HG03066 (cell line): ENCODE measurements around the gene CASP9.
"Not testable (repeated sequence)": the region's sequence is repeated elsewhere in the genome, so short reads cannot be mapped to it uniquely, and the experiment has no call there.

Experiments used
- ATAC-seq: cut with Tn5 transposase; IDR thresholded peaks from one replicate; pipeline ENCODE4 v1.9.1; 2021; ENCODE audit warnings: low read depth; ENCODE audit not compliant: unreplicated experiment

Gene CASP9

DNA sequence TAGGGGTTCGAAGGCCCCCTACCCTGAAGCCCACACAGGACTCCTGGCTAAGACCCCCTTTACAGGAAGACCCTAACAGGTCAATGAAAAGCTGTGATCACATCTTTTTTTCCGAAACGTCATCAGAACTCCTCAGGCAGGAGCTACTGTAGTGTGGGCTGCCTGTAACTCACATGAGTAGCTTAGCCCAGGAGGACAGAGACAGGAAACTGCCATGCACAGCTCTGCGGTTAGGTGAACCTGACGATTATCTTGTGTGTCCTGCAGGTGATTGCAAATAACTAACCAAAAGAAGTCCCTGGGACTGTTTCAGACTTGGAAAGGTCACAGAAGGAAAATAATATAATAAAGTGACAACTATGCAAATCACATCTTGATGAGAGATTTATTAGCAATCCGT lies 52.3 kb downstream of the CASP9 start:
- not testable (repeated sequence) for ATAC-seq

DNA sequence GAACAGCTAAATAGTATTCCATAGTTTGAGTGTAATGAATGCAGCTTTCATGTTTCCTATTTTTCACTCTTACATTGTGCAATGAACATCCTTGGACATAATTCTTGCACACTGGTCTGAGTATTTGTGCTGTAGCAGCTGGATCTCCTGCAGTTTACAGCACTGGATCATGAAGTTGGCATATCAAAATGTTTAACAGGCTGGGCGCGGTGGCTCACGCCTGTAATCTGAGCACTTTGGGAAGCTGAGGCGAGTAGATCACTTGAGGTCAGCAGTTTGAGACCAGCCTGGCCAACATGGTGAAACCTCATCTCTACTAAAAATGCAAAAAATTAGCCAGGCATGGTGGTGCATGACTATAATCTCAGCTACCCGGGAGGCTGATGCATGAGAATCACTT lies 52.9 kb downstream of the CASP9 start:
- not testable (repeated sequence) for ATAC-seq

DNA sequence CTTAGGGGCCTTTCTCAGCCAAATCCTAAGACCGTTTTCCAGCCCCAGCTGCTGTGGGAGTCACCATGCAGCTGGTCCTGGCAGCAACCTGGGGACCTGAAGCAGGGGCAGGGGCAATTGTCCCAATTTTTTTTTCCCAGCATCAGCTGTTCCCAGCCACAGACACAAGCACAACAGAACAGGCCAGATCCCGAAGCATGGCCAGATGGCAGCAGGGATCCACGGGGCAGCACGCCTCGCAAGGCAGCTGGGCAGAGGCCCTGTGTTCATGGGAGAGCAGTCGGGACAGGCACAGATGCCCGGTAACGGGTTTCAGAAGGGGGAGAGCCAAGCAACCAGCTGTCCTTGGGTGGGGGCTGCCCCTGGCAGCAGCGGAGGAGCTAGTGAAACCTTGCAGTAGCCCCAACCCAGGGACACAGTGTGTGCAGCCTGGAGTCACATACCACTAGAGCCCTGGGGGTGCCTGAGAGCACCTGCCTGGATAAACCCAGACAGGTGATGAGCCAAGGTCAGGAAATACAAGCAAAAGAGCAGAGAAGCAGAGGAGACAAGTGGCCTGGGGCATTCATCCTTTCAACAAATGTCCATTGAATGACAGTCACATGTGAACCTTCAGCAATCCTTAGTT lies 54.1 kb downstream of the CASP9 start:
- ATAC-seq = not testable (repeated sequence)

DNA sequence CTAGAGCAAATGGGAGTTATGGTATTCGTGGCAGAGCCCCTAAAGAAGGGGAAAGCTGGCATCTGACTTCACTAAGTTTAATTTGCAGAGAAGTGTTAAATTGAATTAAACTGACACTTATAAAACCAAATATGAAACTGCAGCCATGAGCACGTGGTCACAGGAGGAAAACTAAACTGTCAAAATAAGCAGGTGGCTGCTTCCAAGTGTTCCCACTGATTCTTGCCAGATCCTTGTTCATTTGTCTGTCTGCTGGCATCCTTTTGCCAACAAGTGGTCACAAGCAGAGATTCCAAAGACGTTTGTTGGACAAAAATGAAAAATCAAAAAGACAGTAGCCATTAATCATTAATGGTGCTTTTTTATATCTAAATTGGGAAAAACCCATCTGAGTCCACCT lies 54.7 kb downstream of the CASP9 start:
- no peak for ATAC-seq

DNA sequence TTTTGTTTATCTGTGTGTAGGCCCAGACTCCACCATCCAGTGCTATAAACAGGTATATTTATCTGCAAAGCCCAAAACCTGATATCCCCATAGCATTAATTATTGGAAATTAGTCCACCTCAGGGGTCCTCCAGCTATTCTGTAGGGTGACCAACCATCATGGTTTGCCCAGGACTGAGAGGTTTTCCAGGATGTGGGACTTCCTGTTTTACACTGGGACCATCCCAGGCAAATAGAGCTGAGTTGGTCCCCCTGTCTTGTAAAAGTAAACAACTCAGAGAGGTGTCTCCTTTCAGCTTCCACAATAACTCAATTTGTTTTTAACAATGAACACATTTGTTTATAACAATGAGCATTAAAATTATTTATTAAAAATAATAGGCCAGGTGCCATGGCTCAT lies 55.9 kb downstream of the CASP9 start:
- no peak for ATAC-seq

DNA sequence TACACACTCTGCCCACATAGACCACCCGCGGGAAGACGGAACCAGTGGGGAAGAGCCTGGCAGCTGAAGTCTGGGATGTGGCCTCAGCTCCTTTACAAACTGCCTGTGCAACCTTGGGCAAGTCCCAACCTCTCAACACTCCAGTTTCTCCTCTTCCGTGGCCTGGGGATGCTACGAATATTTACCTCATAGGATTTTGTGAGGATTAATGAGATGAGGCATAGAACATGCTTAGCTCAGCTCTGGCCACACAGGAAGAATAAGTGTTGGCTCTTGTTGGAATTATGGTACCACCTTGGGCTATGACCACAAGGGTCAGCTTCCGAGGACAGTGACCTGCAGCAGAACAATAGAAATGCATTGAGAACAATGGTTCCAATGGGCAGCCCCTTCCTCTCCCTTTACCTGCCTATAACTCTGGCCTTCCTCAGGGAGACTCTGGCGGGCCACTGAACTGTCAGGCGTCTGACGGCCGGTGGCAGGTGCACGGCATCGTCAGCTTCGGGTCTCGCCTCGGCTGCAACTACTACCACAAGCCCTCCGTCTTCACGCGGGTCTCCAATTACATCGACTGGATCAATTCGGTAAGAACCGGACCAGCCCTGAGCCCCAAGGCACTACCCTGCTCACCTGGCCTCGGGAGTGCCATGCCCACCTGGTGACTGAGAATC lies 56.9 kb downstream of the CASP9 start:
- not testable (repeated sequence) for ATAC-seq

DNA sequence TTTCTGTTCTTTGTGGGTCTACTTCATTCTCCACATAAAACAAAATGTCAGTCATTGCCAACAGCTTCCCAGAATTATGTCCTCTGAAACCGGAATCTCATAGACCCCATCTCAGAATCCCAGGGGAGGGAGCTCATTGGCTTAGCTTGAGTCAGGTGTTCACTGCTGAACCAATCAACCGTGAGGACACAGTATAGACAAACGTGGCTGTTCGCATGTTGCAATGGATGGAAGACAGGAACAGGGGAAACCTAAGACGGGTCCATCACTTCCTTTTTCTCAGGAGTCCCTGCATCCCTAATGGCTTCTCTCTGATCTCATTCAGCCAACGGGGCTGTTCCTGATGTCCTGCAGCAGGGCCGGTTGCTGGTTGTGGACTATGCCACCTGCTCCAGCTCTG lies 58.3 kb downstream of the CASP9 start:
- ATAC-seq = no peak

DNA sequence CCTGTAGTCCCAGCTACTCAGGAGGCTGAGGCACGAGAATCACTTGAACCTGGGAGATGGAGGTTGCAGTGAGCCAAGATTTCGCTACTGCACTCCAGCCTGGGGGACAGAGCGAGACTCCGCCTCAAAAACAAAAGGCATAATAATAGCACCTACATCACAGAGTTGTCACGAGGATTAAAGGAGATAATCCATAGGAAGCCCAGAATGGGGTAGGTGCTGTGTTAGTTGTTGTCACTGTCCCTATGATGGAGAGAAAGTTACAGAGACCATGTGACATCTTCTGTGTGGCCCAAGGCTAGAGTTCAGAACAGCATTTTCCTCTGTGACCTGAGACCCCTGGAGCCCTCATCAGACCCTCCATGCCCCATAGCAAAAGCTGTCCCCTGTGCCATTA lies 60.1 kb downstream of the CASP9 start:
- not testable (repeated sequence) for ATAC-seq

DNA sequence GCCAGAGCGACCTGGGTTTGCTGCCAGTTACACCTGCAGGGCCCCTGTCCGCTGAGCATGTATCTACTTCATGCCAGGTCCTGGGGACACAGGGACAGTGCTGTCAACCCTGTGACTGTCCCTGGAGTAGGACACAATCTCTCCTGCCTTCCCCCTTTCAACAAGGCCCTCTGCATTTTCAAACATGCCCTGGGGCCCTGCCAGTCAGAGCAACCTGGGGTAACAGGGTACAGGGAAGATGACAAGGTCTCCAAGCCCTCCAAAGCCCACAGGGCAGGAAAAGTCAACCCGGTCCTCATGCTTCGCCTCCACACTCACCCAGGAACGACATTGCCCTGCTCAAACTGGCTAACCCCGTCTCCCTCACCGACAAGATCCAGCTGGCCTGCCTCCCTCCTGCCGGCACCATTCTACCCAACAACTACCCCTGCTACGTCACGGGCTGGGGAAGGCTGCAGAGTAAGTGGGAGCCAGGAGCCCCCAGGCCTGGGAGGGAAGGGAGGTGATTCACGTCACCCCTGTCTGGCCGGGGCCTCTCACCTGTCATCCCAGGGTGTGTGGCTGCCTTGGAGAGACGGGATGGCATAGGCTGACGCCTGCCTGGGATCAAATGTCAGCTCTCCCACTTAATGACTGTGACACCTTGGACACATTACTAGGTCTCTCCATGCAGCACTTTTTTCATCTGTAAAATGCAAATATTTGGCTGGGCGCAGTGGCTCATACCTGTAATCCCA lies 60.8 kb downstream of the CASP9 start:
- not testable (repeated sequence) for ATAC-seq

DNA sequence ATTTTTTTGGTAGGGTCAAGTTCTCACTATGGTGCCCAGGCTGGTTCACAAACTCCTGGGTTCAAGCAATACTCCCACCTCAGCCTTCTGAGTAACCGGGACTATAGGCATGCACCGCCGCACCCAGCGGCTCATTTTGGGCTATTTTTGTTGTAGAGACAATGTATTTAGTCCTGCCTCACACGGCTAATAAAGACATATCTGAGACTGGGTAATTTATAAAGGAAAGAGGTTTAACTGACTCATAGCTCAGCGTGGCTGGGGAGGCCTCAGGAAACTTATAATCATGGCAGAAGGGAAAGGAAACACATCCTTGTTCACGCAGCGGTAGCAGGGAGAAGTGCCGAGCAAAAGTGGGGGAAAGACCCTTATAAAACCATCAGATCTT lies 63.3 kb downstream of the CASP9 start:
- no peak for ATAC-seq

DNA sequence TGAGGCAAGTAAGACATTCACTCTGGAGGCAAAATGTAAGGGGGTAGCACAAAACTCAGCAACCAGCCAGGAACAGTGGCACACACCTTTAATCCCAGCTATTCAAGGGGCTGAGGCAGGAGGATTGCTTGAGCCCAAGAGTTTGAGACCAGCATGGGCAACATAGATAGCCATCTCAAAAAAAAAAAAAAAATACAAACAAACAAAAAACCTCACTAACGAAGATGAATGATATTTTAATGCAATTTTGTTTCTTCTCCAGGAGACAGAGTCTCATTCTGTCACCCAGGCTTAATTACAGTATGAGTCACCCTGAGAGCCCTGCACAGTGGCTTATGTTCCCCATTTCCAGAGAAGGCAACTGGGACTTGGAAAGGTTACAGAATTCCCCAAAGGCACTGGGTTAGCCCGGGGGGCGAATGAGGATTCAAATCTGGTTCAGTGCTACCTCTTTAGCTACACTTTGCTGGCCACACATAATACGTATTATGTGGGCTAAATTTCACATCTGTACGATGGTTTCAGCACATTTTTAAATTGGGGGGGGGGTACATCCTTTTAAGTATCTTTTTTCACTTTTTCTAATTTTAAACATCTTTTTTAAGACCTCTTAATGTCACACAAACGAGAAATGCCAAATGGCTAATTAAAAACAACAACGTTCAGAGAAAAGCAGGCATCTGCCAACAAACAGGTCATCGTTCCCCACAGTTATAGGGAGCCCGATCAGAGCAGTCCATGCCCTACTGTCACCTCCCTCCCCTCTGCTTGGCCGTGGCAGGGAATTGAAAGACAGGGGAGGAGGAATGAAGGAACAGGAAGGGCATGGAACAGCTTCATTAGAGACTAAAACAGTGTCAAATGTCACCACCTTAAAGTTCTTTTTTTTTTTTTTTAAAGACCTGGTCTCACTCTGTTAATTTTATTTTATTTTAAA lies 64.0 kb downstream of the CASP9 start:
- ATAC-seq = no peak

DNA sequence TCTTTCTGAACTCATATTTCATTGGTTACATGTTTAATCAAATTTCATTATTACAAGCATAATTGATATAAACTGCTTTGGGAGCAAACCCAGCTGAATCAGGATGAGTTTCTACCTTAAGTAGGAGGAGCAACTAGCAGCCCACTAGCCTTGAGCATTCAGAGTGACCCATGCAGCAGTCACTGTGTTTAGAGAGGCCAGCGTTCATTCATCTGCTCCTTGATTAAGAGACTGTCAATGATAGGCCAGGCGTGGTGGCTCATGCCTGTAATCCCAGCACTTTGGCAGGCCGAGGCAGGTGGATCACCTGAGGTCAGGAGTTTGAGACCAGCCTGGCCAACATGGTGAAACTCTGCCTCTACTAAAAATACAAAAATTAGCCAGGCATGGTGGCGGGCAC lies 65.6 kb downstream of the CASP9 start:
- not testable (repeated sequence) for ATAC-seq

DNA sequence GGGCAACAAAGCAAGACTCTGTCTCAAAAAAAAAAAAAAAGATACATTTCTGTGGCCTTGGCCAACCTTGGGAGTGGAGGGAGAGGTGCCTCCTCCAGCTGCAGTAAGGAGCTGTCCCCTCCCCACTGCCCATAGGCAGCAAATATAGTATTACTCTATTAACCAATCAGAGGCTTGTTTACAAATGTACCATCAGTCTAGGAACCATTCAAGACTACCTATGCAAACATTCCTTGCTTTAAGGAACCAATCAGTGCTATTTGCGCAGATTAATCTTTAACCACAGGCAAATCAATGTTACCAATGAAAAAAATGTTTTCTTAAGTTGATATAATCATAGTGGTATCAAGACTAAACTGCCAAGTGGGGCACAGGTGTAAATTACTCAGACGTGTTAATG lies 66.4 kb downstream of the CASP9 start:
- no peak for ATAC-seq

DNA sequence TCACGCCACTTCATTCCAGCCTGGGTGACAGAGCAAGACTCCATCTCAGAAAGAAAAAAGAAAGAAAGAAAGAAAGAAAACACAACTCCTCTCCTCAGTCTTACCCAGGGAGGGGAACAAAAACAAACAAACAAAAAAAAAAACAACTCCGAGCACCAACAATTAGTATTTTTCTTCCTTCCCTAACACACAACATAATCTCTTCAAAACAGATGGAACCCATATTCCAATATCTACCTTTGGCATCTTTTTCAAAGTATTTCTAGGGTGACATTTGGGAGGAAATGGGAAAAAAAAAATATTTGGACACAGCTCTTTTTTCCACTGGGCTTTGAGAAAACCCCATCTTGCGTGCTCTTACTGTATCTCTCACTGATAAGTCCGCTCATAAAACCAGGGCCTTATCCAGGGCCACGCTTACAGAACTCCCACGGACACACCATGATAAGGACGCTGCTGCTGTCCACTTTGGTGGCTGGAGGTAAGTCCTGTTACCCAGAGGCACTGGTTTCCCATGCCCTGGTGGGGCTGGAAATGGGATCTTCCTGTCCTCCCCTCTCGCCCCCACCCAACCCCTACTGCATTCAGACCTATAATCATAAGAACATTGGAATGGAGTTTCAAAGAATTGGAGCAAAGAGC lies 67.6 kb downstream of the CASP9 start, which contains the start of gene CELA2A:
Gene CELA2A, plus strand, starts transcription at position 420 of the 642 bp plus-strand sequence. Its CDS starts 22 bp downstream, at position 442.
- no peak for ATAC-seq

DNA sequence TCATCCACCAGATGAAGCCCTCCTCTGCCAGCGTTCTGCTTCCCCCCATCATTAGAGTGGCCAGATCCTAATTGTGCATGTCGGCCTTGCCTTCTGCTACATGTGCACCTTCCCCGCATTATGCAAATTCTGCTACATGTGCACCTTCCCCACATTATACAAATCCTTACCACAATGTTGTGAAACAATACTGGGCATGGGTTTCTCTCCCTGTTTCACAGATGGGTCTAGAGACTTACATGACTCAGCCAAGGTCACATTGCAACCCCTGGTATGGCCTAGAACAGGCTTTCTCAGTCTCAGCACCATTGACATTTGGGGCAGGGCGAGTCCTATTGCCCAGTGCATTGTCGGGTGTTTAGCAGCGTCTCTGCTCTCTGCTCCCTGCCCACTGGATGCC lies 68.5 kb downstream of the CASP9 start:
- ATAC-seq = no peak

DNA sequence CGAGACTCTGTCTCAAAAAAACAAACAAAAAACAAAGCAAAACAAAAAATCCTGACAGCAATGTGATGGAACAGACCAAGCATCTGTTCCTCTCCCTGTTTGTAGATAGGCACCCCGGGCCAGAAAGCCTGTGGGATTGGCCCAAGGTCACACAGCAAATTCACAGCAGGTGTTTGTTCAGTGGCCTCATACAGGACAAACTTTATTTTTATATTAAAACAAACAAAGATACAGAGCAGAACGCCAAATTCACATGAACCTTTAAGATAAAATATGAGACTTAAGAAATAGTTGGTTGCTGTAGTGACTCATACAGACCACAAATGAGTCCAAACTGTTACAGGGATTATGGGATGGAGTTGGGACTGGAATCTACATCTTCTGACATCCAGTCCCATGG lies 69.8 kb downstream of the CASP9 start:
- no peak for ATAC-seq

DNA sequence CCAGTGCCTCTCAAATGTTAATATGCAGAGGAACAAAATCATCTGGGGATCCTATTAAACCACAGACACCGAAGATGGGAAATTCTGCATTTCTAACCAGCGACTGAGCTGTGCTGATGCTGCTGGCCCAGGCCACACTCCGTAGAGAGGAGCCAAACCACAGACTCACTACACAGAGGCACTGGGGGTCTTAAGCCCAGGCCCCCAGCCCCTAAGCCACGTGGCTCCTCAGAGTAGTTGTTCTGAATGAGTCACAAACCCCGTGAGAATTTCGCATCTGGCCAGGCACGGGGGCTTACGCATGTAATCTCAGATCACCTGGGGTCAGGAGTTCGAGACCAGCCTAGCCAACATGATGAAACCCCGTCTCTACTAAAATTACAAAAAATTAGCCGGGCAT lies 70.3 kb downstream of the CASP9 start:
- no peak for ATAC-seq

DNA sequence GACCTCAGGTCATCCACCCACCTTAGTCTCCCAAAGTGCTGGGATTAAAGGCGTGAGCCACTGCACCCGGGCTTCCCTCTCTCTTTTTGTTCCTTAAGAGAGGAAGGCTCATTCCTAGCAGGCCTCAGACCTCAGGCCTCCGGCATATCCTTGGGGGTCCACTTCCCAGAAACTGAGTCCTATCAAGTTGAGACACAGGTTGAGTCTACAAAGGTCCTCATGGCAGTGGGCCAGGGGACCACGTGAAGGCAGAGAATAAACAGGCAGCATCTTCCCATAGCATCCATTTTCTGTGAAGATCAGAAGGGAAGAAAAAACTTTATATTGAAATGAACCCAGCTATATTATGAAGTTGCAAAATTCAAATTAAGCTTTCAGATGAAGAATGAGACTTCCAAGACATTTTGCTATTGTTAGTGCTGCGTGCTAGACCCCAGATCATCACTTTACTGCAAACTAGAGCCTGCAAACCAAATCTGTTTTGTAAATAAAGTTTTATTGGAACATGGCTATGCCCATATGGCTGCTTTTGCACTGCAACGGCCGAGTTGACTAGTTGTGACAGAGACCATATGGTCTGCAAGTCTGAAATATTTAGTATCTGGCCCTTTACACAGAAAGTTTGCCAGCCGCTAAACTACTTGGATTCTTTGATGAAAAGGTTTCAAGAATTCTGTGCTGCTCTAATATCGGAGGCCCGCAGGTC lies 71.0 kb downstream of the CASP9 start:
- ATAC-seq = no peak

DNA sequence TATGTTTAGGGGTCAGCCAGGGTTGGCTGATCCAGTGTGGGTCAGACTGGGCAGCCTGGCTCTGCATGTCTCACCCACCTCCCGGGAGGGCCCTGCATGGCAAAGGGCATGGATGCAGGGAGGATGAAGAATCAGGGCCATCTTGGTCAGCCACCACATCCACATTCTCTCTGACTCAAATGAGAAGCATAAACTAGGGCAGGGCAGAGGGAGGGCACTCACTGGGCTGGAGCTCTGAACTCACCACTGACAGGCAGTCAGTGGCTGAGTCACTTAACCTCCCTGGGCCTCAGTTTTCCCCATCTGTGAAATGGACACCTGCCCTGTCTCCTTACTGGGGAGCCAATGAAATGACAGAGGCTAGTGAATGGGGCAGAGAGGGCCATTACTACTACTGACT lies 71.8 kb downstream of the CASP9 start:
- ATAC-seq = no peak
